ENCODE data around the gene SYTL1.

The SYTL1 gene

GRCh38 chr1:27361553-27361952 lies 19.7 kb downstream of the SYTL1 start:
- no peak for TF ChIP-seq CREB1 (IDR thresholded peaks at IDR 0.05; ENCODE audit: low read depth)
- TF ChIP-seq TAF1 (IDR thresholded peaks at IDR 0.05; ENCODE audit: low read depth) = no peak
- TF ChIP-seq, protein P1, sequence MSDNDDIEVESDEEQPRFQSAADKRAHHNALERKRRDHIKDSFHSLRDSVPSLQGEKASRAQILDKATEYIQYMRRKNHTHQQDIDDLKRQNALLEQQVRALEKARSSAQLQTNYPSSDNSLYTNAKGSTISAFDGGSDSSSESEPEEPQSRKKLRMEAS (IDR thresholded peaks at IDR 0.05) = no peak
- no peak for TF ChIP-seq ZBTB7A (IDR thresholded peaks at IDR 0.05; ENCODE audit: low read depth)
- no peak for TF ChIP-seq RAD21 (IDR thresholded peaks at IDR 0.05; ENCODE audit: low read depth)
- TF ChIP-seq TCF12 (IDR thresholded peaks at IDR 0.05; ENCODE audit: low read depth) = no peak
- TF ChIP-seq EGR1 (IDR thresholded peaks at IDR 0.05) = no peak
- TF ChIP-seq, protein P2, sequence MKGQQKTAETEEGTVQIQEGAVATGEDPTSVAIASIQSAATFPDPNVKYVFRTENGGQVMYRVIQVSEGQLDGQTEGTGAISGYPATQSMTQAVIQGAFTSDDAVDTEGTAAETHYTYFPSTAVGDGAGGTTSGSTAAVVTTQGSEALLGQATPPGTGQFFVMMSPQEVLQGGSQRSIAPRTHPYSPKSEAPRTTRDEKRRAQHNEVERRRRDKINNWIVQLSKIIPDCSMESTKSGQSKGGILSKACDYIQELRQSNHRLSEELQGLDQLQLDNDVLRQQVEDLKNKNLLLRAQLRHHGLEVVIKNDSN (IDR thresholded peaks at IDR 0.05) = no peak
- TF ChIP-seq YY1 (IDR thresholded peaks at IDR 0.05; ENCODE audit: low read depth) = no peak
- no peak for TF ChIP-seq NFIC (IDR thresholded peaks at IDR 0.05)
- TF ChIP-seq, protein P3, sequence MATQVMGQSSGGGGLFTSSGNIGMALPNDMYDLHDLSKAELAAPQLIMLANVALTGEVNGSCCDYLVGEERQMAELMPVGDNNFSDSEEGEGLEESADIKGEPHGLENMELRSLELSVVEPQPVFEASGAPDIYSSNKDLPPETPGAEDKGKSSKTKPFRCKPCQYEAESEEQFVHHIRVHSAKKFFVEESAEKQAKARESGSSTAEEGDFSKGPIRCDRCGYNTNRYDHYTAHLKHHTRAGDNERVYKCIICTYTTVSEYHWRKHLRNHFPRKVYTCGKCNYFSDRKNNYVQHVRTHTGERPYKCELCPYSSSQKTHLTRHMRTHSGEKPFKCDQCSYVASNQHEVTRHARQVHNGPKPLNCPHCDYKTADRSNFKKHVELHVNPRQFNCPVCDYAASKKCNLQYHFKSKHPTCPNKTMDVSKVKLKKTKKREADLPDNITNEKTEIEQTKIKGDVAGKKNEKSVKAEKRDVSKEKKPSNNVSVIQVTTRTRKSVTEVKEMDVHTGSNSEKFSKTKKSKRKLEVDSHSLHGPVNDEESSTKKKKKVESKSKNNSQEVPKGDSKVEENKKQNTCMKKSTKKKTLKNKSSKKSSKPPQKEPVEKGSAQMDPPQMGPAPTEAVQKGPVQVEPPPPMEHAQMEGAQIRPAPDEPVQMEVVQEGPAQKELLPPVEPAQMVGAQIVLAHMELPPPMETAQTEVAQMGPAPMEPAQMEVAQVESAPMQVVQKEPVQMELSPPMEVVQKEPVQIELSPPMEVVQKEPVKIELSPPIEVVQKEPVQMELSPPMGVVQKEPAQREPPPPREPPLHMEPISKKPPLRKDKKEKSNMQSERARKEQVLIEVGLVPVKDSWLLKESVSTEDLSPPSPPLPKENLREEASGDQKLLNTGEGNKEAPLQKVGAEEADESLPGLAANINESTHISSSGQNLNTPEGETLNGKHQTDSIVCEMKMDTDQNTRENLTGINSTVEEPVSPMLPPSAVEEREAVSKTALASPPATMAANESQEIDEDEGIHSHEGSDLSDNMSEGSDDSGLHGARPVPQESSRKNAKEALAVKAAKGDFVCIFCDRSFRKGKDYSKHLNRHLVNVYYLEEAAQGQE (IDR thresholded peaks at IDR 0.05; ENCODE audit: low read depth) = no peak

- TF ChIP-seq CEBPB (IDR thresholded peaks at IDR 0.05) (no peak), TCF12 (IDR thresholded peaks at IDR 0.05; ENCODE audit: low read depth) (no peak), ZBTB7A (IDR thresholded peaks at IDR 0.05; ENCODE audit: low read depth) (no peak), EP300 (IDR thresholded peaks at IDR 0.05; ENCODE audit: borderline replicate concordance) (no peak), FOXM1 (IDR thresholded peaks at IDR 0.05; ENCODE audit: borderline replicate concordance, low read depth) (no peak), EGR1 (IDR thresholded peaks at IDR 0.05) (no peak), TEAD4 (IDR thresholded peaks at IDR 0.05) (no peak), RAD21 (IDR thresholded peaks at IDR 0.05; ENCODE audit: low read depth) (no peak), YY1 (IDR thresholded peaks at IDR 0.05; ENCODE audit: low read depth) (no peak), TAF1 (IDR thresholded peaks at IDR 0.05; ENCODE audit: low read depth) (no peak), NFIC (IDR thresholded peaks at IDR 0.05) (no peak), CREB1 (IDR thresholded peaks at IDR 0.05; ENCODE audit: low read depth) (no peak)
- TF ChIP-seq, protein P3 (IDR thresholded peaks at IDR 0.05; ENCODE audit: low read depth) = no peak
- TF ChIP-seq, protein P1 (IDR thresholded peaks at IDR 0.05) = no peak
- TF ChIP-seq, protein P2 (IDR thresholded peaks at IDR 0.05) = no peak
These were observed 22.2 kb downstream of the SYTL1 start for GRCh38 chr1:27363766-27364695.

- TF ChIP-seq FOXM1 (IDR thresholded peaks at IDR 0.05; ENCODE audit: borderline replicate concordance, low read depth) (no peak), RAD21 (IDR thresholded peaks at IDR 0.05; ENCODE audit: low read depth) (no peak), TCF12 (IDR thresholded peaks at IDR 0.05; ENCODE audit: low read depth) (no peak), CEBPB (IDR thresholded peaks at IDR 0.05) (no peak), TEAD4 (IDR thresholded peaks at IDR 0.05) (no peak), CREB1 (IDR thresholded peaks at IDR 0.05; ENCODE audit: low read depth) (no peak), EP300 (IDR thresholded peaks at IDR 0.05; ENCODE audit: borderline replicate concordance) (no peak), NFIC (IDR thresholded peaks at IDR 0.05) (no peak), ZBTB7A (IDR thresholded peaks at IDR 0.05; ENCODE audit: low read depth) (no peak), TAF1 (IDR thresholded peaks at IDR 0.05; ENCODE audit: low read depth) (no peak), EGR1 (IDR thresholded peaks at IDR 0.05) (no peak), YY1 (IDR thresholded peaks at IDR 0.05; ENCODE audit: low read depth) (no peak)
- TF ChIP-seq, protein P1 (IDR thresholded peaks at IDR 0.05) = no peak
- TF ChIP-seq, protein P2 (IDR thresholded peaks at IDR 0.05) = no peak
- TF ChIP-seq, protein P3 (IDR thresholded peaks at IDR 0.05; ENCODE audit: low read depth) = no peak
These were observed 23.0 kb downstream of the SYTL1 start for GRCh38 chr1:27364696-27365371.
